HG03060 (cell line): ENCODE results near the gene PXMP2.
"Not testable (repeated sequence)": the region's sequence is repeated elsewhere in the genome, so short reads cannot be mapped to it uniquely, and the experiment has no call there.

ENCODE experiments used
- ATAC-seq: cut with Tn5 transposase; IDR thresholded peaks from one replicate; pipeline ENCODE4 v1.9.1; 2021; ENCODE audit warnings: low read depth, moderate number of reproducible peaks; ENCODE audit not compliant: unreplicated experiment

Gene PXMP2

DNA sequence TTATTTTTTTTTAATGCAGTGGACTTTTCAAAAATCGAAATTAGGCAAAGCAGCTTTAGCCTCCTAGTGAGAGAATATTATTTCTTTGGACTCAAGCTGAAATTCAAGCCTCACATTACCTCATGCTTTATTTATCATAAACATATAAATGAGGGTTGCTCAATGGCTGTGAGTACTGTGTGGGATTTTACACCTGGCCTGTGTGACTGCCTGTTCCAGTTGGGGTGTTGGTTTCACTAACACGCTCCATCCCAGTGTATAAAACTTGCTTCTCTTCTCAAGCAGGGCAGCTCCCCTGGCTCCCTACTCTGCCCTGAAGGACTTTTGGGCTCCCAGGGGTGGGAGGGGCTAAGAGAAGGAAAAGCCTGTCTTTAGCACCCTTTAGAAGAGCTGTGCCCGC lies 59.2 kb downstream of the PXMP2 start:
- ATAC-seq: no peak

- ATAC-seq: no peak
Measured at GRCh38 chr12:132747395-132747794, 60.0 kb downstream of the PXMP2 start.

GRCh38 chr12:132747896-132748295 lies 60.5 kb downstream of the PXMP2 start:
- ATAC-seq: no peak

GRCh38 chr12:132748319-132748718 lies 60.9 kb downstream of the PXMP2 start:
- ATAC-seq: no peak

DNA sequence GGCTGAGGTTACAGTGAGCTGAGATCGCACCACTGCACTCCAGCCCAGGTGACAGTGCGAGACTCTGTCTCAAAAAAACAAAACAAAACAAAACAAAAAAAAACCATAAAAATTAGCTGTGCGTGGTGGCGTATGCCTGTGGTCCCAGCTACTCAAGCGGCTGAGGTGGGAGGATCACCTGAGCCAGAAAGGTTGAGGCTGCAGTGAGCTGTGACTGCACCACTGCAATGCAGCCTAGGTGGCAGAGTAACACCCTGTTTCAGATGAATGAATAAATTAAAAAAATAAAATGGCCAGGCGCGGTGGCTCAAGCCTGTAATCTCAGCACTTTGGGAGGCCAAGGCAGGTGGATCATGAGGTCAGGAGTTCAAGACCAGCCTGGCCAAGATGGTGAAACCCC lies 66.3 kb downstream of the PXMP2 start:
- ATAC-seq: not testable (repeated sequence)

GRCh38 chr12:132754160-132754932 lies 67.0 kb downstream of the PXMP2 start:
- ATAC-seq: no peak
